ENCODE measurements around the gene ZSWIM6. TPM values are rescaled to one million over a fixed set of nuclear protein-coding genes. Genes with fewer than 3 reads are reported as not detected.

The ZSWIM6 gene
- total RNA-seq, 1 experiment from 2014 or later, result 10.0 TPM

DNA sequence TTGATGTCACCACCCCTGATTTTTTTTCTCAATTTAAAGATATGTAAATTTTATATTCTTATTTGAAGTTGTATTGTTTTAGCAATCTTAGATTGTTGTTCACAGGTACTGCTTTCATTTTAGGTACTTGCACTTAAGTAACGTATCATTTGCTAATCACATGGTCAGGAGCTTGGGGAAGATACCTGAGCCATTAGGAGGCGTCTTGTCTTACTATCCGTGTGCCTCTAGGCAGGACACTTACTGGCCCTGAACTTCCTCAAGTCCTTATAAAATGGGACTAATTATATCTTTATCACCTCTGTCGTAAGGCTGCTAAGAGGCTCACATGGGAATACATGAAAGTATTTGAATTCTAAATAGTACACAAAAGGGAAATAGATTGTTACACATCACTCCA is 18.5 kb downstream of the ZSWIM6 start:
- intact Hi-C loops (cut with micrococcal nuclease; ENCODE audit: unreplicated experiment), result no loop called here
- H3K4me3 Mint-ChIP-seq (ENCODE audit: unreplicated experiment), result no peak overlapping the region
- Histone ChIP-seq H3K36me3 (ENCODE audit: control insufficient read depth, insufficient read depth, low read length) (no peaks in the 10 kb centered on the region), H3K9me3 (no peaks in the 10 kb centered on the region), H3K4me1 (no peaks in the 10 kb centered on the region), H3K27me3 (replicated peaks; ENCODE audit: control insufficient read depth, insufficient read depth, low read length) (no peaks in the 10 kb centered on the region), H3K4me3 (ENCODE audit: low read depth, low read length) (no peak overlapping the region)
- BruUV-seq (replicated peaks), result no TSS peak
- no peaks in the 10 kb centered on the region for H3K4me1 Mint-ChIP-seq (ENCODE audit: low read depth, unreplicated experiment)
- ChIA-PET CTCF (no interaction called here), POLR2A (no interaction called here)
- H3K27ac Mint-ChIP-seq (ENCODE audit: unreplicated experiment), result no peak overlapping the region
- no peaks in the 10 kb centered on the region for H3K36me3 Mint-ChIP-seq (ENCODE audit: insufficient read depth, unreplicated experiment)
- DNase-seq, result no peak
- TF ChIP-seq, protein P1, sequence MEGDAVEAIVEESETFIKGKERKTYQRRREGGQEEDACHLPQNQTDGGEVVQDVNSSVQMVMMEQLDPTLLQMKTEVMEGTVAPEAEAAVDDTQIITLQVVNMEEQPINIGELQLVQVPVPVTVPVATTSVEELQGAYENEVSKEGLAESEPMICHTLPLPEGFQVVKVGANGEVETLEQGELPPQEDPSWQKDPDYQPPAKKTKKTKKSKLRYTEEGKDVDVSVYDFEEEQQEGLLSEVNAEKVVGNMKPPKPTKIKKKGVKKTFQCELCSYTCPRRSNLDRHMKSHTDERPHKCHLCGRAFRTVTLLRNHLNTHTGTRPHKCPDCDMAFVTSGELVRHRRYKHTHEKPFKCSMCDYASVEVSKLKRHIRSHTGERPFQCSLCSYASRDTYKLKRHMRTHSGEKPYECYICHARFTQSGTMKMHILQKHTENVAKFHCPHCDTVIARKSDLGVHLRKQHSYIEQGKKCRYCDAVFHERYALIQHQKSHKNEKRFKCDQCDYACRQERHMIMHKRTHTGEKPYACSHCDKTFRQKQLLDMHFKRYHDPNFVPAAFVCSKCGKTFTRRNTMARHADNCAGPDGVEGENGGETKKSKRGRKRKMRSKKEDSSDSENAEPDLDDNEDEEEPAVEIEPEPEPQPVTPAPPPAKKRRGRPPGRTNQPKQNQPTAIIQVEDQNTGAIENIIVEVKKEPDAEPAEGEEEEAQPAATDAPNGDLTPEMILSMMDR (IDR thresholded peaks at IDR 0.05; ENCODE audit: insufficient read depth in 1 of 2, low read depth in 1 of 2, low read length in 1 of 2, severe bottlenecking in 1 of 2, unreplicated experiment in 1 of 2), result no peak
- H3K27me3 Mint-ChIP-seq (ENCODE audit: insufficient read depth, unreplicated experiment), result no peaks in the 10 kb centered on the region
- no peaks in the 10 kb centered on the region for H3K9me3 Mint-ChIP-seq (ENCODE audit: unreplicated experiment)

DNA sequence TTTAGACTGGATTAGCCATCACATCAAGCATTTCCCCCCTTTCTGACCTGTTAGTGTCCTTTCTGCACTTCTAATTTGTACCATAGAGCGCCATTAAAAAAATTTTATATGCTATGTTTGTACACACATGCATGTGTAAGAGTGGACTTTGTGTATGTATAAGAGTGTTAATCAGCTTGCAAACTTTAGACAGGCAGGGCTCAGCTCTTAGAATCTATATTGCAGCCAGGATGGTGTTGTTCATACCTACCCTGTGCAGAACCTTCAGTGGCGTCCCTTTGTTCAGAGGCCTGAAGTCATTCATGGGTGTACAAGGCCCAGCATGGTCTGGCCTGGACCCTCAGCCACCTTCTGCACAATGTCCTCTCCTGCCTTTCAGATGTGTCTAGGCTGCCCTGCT is 19.7 kb downstream of the ZSWIM6 start:
- POLR2A ChIA-PET, result no interaction called here
- no peaks in the 10 kb centered on the region for H3K9me3 Mint-ChIP-seq (ENCODE audit: unreplicated experiment)
- H3K4me1 Mint-ChIP-seq (ENCODE audit: low read depth, unreplicated experiment), result no peaks in the 10 kb centered on the region
- no TSS peak for BruUV-seq (replicated peaks)
- TF ChIP-seq, protein P1 (IDR thresholded peaks at IDR 0.05; ENCODE audit: insufficient read depth in 1 of 2, low read depth in 1 of 2, low read length in 1 of 2, severe bottlenecking in 1 of 2, unreplicated experiment in 1 of 2), result no peak
- H3K36me3 Mint-ChIP-seq (ENCODE audit: insufficient read depth, unreplicated experiment), result no peaks in the 10 kb centered on the region
- H3K4me3 ChIP-seq (ENCODE audit: low read depth, low read length), result no peak overlapping the region
- no peaks in the 10 kb centered on the region; the same call in 1 of the 2 replicates for H3K9me3 ChIP-seq
- H3K4me1 ChIP-seq, result no peaks in the 10 kb centered on the region
- DNase-seq, result no peak
- H3K27ac Mint-ChIP-seq (ENCODE audit: unreplicated experiment), result no peak overlapping the region
- CTCF ChIA-PET, result no interaction called here
- no peaks in the 10 kb centered on the region for H3K36me3 ChIP-seq (ENCODE audit: control insufficient read depth, insufficient read depth, low read length)
- H3K27me3 Mint-ChIP-seq (ENCODE audit: insufficient read depth, unreplicated experiment), result no peaks in the 10 kb centered on the region
- no peaks in the 10 kb centered on the region for H3K27me3 ChIP-seq (replicated peaks; ENCODE audit: control insufficient read depth, insufficient read depth, low read length)
- intact Hi-C loops (cut with micrococcal nuclease; ENCODE audit: unreplicated experiment), result no loop called here
- H3K4me3 Mint-ChIP-seq (ENCODE audit: unreplicated experiment), result no peak overlapping the region

- Mint-ChIP-seq H3K36me3 (ENCODE audit: insufficient read depth, unreplicated experiment) (no peaks in the 10 kb centered on the region), H3K4me1 (ENCODE audit: low read depth, unreplicated experiment) (no peaks in the 10 kb centered on the region), H3K27me3 (ENCODE audit: insufficient read depth, unreplicated experiment) (no peaks in the 10 kb centered on the region), H3K9me3 (ENCODE audit: unreplicated experiment) (no peaks in the 10 kb centered on the region), H3K4me3 (ENCODE audit: unreplicated experiment) (no peak overlapping the region), H3K27ac (ENCODE audit: unreplicated experiment) (no peak overlapping the region)
- Histone ChIP-seq H3K4me3 (ENCODE audit: low read depth, low read length) (no peak overlapping the region), H3K9me3 (peaks cover 2% of the 10 kb centered on the region; the same call in 1 of the 2 replicates), H3K36me3 (ENCODE audit: control insufficient read depth, insufficient read depth, low read length) (no peaks in the 10 kb centered on the region), H3K27me3 (replicated peaks; ENCODE audit: control insufficient read depth, insufficient read depth, low read length) (no peaks in the 10 kb centered on the region), H3K4me1 (no peaks in the 10 kb centered on the region)
- TF ChIP-seq, protein P1 (IDR thresholded peaks at IDR 0.05; ENCODE audit: insufficient read depth in 1 of 2, low read depth in 1 of 2, low read length in 1 of 2, severe bottlenecking in 1 of 2, unreplicated experiment in 1 of 2), result no peak
- no TSS peak for BruUV-seq (replicated peaks)
- DNase-seq, result no peak
- CTCF ChIA-PET, result no interaction called here
- POLR2A ChIA-PET, result no interaction called here
- intact Hi-C loops (cut with micrococcal nuclease; ENCODE audit: unreplicated experiment), result no loop called here
These were observed 20.1 kb downstream of the ZSWIM6 start for GRCh38 chr5:61352180-61352579.

Data from Caco-2 (cell line).